GM12878 (cell line): ENCODE data around the gene LRP5.

Experiments
- CREB1 ChIP-seq: IDR thresholded peaks from 2 replicates; pipeline ENCODE4 v1.6.1; 2012; ENCODE audit warnings: low read depth, mild to moderate bottlenecking, inconsistent platforms
- CTCF ChIP-seq, 3 experiments: IDR thresholded peaks in 2 of 3; conservative IDR thresholded peaks in 1 of 3; 2 replicates each; pipeline ENCODE4 v1.5.1; 2011; ENCODE audit warnings: low read depth in 3 of 3, low read length in 3 of 3, mild to moderate bottlenecking in 3 of 3, control low read depth in 2 of 3, moderate library complexity in 2 of 3, inconsistent platforms in 1 of 3, mixed read lengths in 1 of 3; ENCODE audit not compliant: control insufficient read depth in 2 of 3, insufficient read depth in 1 of 3; ENCODE audit errors: extremely low read depth in 1 of 3
- KAT2A ChIP-seq: conservative IDR thresholded peaks from 2 replicates; pipeline ENCODE4 v1.6.1; 2011; ENCODE audit warnings: low read depth, low read length; ENCODE audit not compliant: control insufficient read depth
- POLR2AphosphoS5 ChIP-seq: IDR thresholded peaks from 2 replicates; pipeline ENCODE4 v1.6.1; 2011; ENCODE audit warnings: mild to moderate bottlenecking, low read length, inconsistent platforms
- RB1 ChIP-seq: fragments of 450-650 bp; formaldehyde crosslinking; IDR thresholded peaks from 2 replicates; pipeline ENCODE4 v1.6.1; 2017; ENCODE audit warnings: mild to moderate bottlenecking, borderline replicate concordance
- TCF7 ChIP-seq: IDR thresholded peaks from 2 replicates; pipeline ENCODE4 v1.6.1; 2014; ENCODE audit warnings: antibody characterized with exemption, borderline replicate concordance
- ZNF24 ChIP-seq: fragments of 450-650 bp; IDR thresholded peaks from 2 replicates; pipeline ENCODE4 v1.6.1; 2017; ENCODE audit warnings: antibody characterized with exemption, mild to moderate bottlenecking

GRCh38 chr11:68309621-68310185 is 2.7 kb upstream of the LRP5 start:
- TF ChIP-seq RB1 (no peak), ZNF24 (no peak), CTCF (IDR thresholded peaks at IDR 0.05 in 2 of 3, conservative IDR thresholded peaks at IDR 0.05 in 1 of 3; ENCODE audit: control insufficient read depth in 2 of 3, extremely low read depth in 1 of 3, insufficient read depth in 1 of 3, low read depth in 3 of 3, low read length in 3 of 3) (no peak), CREB1 (no peak), TCF7 (no peak), KAT2A (no peak), POLR2AphosphoS5 (no peak)
